ENCODE data around the gene GLI3. TPM values are rescaled to one million over a fixed set of nuclear protein-coding genes. Genes with fewer than 3 reads are reported as not detected.

Gene GLI3
- polyA plus RNA-seq, 1 experiment: 6.0 TPM

GRCh38 chr7:42125321-42125720 lies 111.7 kb downstream of the GLI3 start:
- POLR2A ChIA-PET: no interaction called here
- Histone ChIP-seq H3K27ac (ENCODE audit: low read depth, low read length) (no peak overlapping the region), H3K27me3 (ENCODE audit: control insufficient read depth, insufficient read depth, low read length) (no peaks in the 10 kb centered on the region), H3K9me3 (ENCODE audit: control insufficient read depth, insufficient read depth, low read length) (no peaks in the 10 kb centered on the region; the same call in 1 of the 2 replicates), H3K4me3 (ENCODE audit: low read depth, low read length) (no peak overlapping the region)
- CTCF ChIA-PET: no interaction called here
- TF ChIP-seq CTCF (IDR thresholded peaks at IDR 0.05; ENCODE audit: low read depth, low read length): no peak
- DNase-seq (ENCODE audit: low read depth, low spot score): no peak

DNA sequence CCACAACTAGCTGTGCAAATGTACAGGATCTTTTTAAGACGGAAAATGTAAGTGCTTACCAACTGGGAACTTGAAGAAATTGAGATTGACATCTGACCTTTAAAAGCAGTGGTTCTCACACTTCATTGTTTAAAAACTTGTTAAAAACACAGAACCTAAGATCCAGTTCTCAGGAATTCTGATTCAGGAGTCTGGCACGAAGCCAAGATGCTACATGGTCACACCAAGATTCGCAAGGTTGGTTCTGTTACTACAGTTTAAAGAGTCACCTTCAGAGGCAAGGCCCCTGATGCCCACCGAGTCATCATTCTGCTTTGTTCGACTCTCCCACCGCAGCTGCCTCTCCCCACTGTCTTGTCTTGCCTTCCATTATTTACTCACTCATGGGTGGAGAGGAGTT lies 113.3 kb downstream of the GLI3 start:
- Histone ChIP-seq H3K9me3 (ENCODE audit: control insufficient read depth, insufficient read depth, low read length) (no peaks in the 10 kb centered on the region), H3K27ac (ENCODE audit: low read depth, low read length) (no peak overlapping the region), H3K27me3 (ENCODE audit: control insufficient read depth, insufficient read depth, low read length) (no peaks in the 10 kb centered on the region), H3K4me3 (ENCODE audit: low read depth, low read length) (no peak overlapping the region)
- no peak for TF ChIP-seq CTCF (IDR thresholded peaks at IDR 0.05; ENCODE audit: low read depth, low read length)
- ChIA-PET POLR2A (no interaction called here), CTCF (no interaction called here)
- no peak for DNase-seq (ENCODE audit: low read depth, low spot score)

DNA sequence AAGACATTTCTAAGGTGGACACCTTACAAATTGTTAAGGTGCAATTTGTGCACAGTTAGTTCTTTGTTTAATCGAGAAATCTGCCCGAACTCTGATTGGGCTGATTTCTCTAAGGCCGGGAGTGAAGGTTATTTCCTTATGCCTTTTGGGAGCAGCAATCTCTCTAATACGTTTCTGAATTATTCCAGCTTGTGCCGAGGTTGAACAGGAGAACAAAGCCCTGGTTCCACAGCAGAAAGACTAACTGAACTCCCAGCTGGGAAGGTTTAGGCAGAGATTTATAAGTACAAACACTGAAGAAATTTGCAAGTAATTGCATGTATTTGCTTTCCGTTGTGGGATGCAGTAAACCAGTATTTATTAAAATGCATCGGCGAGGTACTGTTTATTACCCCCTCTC lies 116.8 kb downstream of the GLI3 start:
- TF ChIP-seq CTCF (IDR thresholded peaks at IDR 0.05; ENCODE audit: low read depth, low read length): no peak
- H3K27me3 ChIP-seq (ENCODE audit: control insufficient read depth, insufficient read depth, low read length): no peaks in the 10 kb centered on the region
- DNase-seq (ENCODE audit: low read depth, low spot score): no peak
- ChIA-PET POLR2A (no interaction called here), CTCF (interaction anchor here (1.5 kb wide), 1 partner anchor 140 kb away, joined by 4 read pairs; no protein-coding TSS in a partner anchor)
- H3K9me3 ChIP-seq (ENCODE audit: control insufficient read depth, insufficient read depth, low read length): no peaks in the 10 kb centered on the region
- no peak overlapping the region for H3K4me3 ChIP-seq (ENCODE audit: low read depth, low read length)
- H3K27ac ChIP-seq (ENCODE audit: low read depth, low read length): no peak overlapping the region

DNA sequence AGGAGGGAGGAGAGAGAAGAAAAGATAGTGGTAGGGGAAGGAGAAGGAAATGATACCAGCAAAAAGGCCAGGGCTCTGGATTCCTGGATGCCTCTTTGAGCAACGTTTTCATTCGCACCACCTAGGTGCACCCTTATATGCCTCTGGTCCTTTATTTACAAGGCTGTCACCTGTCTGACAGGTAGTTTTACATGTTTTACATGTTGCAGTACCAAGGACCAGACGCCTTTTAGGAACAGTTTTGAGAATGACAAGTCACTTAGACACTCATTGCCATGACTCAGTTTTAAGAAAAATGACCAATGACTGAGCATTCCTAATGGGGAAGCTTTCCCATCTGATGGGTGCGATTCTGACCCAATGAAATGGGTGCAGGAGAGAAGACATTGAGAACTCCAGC lies 119.8 kb downstream of the GLI3 start:
- ChIA-PET POLR2A (no interaction called here), CTCF (interaction anchor here (1.2 kb wide), 1 partner anchor 59 kb away, joined by 3 read pairs; no protein-coding TSS in a partner anchor)
- TF ChIP-seq CTCF (IDR thresholded peaks at IDR 0.05; ENCODE audit: low read depth, low read length): no peak
- DNase-seq (ENCODE audit: low read depth, low spot score): no peak
- Histone ChIP-seq H3K4me3 (ENCODE audit: low read depth, low read length) (no peak overlapping the region), H3K9me3 (ENCODE audit: control insufficient read depth, insufficient read depth, low read length) (no peaks in the 10 kb centered on the region), H3K27me3 (ENCODE audit: control insufficient read depth, insufficient read depth, low read length) (no peaks in the 10 kb centered on the region), H3K27ac (ENCODE audit: low read depth, low read length) (no peak overlapping the region)

- no peak overlapping the region for H3K4me3 ChIP-seq (ENCODE audit: low read depth, low read length)
- ChIA-PET CTCF (interaction anchor here (0.7 kb wide), 1 partner anchor 138 kb away, joined by 3 read pairs; no protein-coding TSS in a partner anchor), POLR2A (no interaction called here)
- TF ChIP-seq CTCF (IDR thresholded peaks at IDR 0.05; ENCODE audit: low read depth, low read length): no peak
- H3K27ac ChIP-seq (ENCODE audit: low read depth, low read length): no peak overlapping the region
- H3K27me3 ChIP-seq (ENCODE audit: control insufficient read depth, insufficient read depth, low read length): no peaks in the 10 kb centered on the region
- DNase-seq (ENCODE audit: low read depth, low spot score): no peak
- no peaks in the 10 kb centered on the region for H3K9me3 ChIP-seq (ENCODE audit: control insufficient read depth, insufficient read depth, low read length)
These were observed 121.2 kb downstream of the GLI3 start for GRCh38 chr7:42115795-42116194.

Measured in AG04450 (cell line).